GM18511 (cell line): ENCODE measurements around the gene DUSP22.

Experiments
- ATAC-seq: cut with Tn5 transposase; IDR thresholded peaks from one replicate; pipeline ENCODE4 v1.9.1; 2021; ENCODE audit warnings: mild to moderate bottlenecking, moderate library complexity; ENCODE audit not compliant: unreplicated experiment

The DUSP22 gene

GRCh38 chr6:296151-297122, 4.2 kb downstream of the DUSP22 start:
- no peak for ATAC-seq

- ATAC-seq: no peak
These were observed 5.4 kb downstream of the DUSP22 start for GRCh38 chr6:297571-298232.

- ATAC-seq: no peak
These were observed 6.2 kb downstream of the DUSP22 start for GRCh38 chr6:298233-299103.

GRCh38 chr6:299104-299980, 7.1 kb downstream of the DUSP22 start:
- no peak for ATAC-seq

GRCh38 chr6:300026-300425, 7.7 kb downstream of the DUSP22 start:
- no peak for ATAC-seq

- no peak for ATAC-seq
These were observed 8.4 kb downstream of the DUSP22 start for GRCh38 chr6:300494-301198.

GRCh38 chr6:301526-301925, 9.2 kb downstream of the DUSP22 start:
- ATAC-seq: no peak

GRCh38 chr6:301929-302705, 9.8 kb downstream of the DUSP22 start:
- ATAC-seq: no peak

- no peak for ATAC-seq
These were observed 10.5 kb downstream of the DUSP22 start for GRCh38 chr6:302760-303159.

GRCh38 chr6:303263-303662, 11.0 kb downstream of the DUSP22 start:
- ATAC-seq: no peak

GRCh38 chr6:303948-304558, 11.8 kb downstream of the DUSP22 start:
- ATAC-seq: no peak

GRCh38 chr6:304833-305370, 12.6 kb downstream of the DUSP22 start:
- no peak for ATAC-seq

GRCh38 chr6:305371-306206, 13.3 kb downstream of the DUSP22 start:
- ATAC-seq: peak; percentile 85

GRCh38 chr6:306641-307061, 14.4 kb downstream of the DUSP22 start:
- ATAC-seq: no peak

- ATAC-seq: no peak
These were observed 15.0 kb downstream of the DUSP22 start for GRCh38 chr6:307065-307814.

GRCh38 chr6:307874-308273, 15.6 kb downstream of the DUSP22 start:
- no peak for ATAC-seq
